GM12878 (cell line): Measurements from ENCODE around the gene ARHGAP9. TPM values are rescaled to one million over a fixed set of nuclear protein-coding genes. Genes with fewer than 3 reads are reported as not detected.

ENCODE experiments used
- BMI1 ChIP-seq: fragments of 450-650 bp; IDR thresholded peaks from 2 replicates; pipeline ENCODE4 v1.6.1; 2016; ENCODE audit warnings: mild to moderate bottlenecking, moderate library complexity, borderline replicate concordance
- CBFB ChIP-seq: IDR thresholded peaks from 2 replicates; pipeline ENCODE4 v1.6.1; 2016; ENCODE audit warnings: antibody characterized with exemption, low read depth
- ESRRA ChIP-seq: IDR thresholded peaks from 2 replicates; pipeline ENCODE4 v1.6.1; 2012; ENCODE audit warnings: mild to moderate bottlenecking, low read length, improper control_type of control experiment
- JUNB ChIP-seq: IDR thresholded peaks from 2 replicates; pipeline ENCODE4 v1.6.1; 2016; ENCODE audit warnings: antibody characterized with exemption, mild to moderate bottlenecking
- KAT2A ChIP-seq: conservative IDR thresholded peaks from 2 replicates; pipeline ENCODE4 v1.6.1; 2011; ENCODE audit warnings: low read depth, low read length; ENCODE audit not compliant: control insufficient read depth
- KLF5 ChIP-seq: fragments of 450-650 bp; IDR thresholded peaks from 2 replicates; pipeline ENCODE4 v1.6.1; 2014; ENCODE audit warnings: mild to moderate bottlenecking; ENCODE audit not compliant: partially characterized antibody
- LARP7 ChIP-seq: fragments of 450-650 bp; IDR thresholded peaks from 2 replicates; pipeline ENCODE4 v1.6.1; 2017; ENCODE audit warnings: mild to moderate bottlenecking
- NFIC ChIP-seq: IDR thresholded peaks from 2 replicates; pipeline ENCODE4 v1.6.1; 2012; ENCODE audit warnings: low read depth, mild to moderate bottlenecking, inconsistent platforms, low read length, moderate library complexity
- NFYB ChIP-seq: IDR thresholded peaks from 2 replicates; pipeline ENCODE4 v1.6.1; 2011; ENCODE audit warnings: low read depth, mild to moderate bottlenecking, low read length, improper control_type of control experiment, moderate library complexity; ENCODE audit not compliant: insufficient read depth
- NR2F1 ChIP-seq: fragments of 450-650 bp; conservative IDR thresholded peaks from 2 replicates; pipeline ENCODE4 v1.6.1; 2017; ENCODE audit warnings: mild to moderate bottlenecking
- PML ChIP-seq: IDR thresholded peaks from 2 replicates; pipeline ENCODE4 v1.6.1; 2012; ENCODE audit warnings: low read length, inconsistent platforms
- POLR2A ChIP-seq: IDR thresholded peaks from 2 replicates; pipeline ENCODE4 v1.6.1; 2011; ENCODE audit warnings: low read depth, mild to moderate bottlenecking, low read length
- POLR2AphosphoS2 ChIP-seq: IDR thresholded peaks from 2 replicates; pipeline ENCODE4 v1.6.1; 2011; ENCODE audit warnings: low read depth, mild to moderate bottlenecking, low read length, improper control_type of control experiment, moderate library complexity
- POU2F2 ChIP-seq: IDR thresholded peaks from 3 replicates; pipeline ENCODE4 v1.6.1; 2011; ENCODE audit warnings: low read depth, mild to moderate bottlenecking, low read length, borderline replicate concordance
- RELA ChIP-seq: fragments of 450-650 bp; IDR thresholded peaks from 2 replicates; pipeline ENCODE4 v1.8.0; 2014; ENCODE audit warnings: borderline replicate concordance; ENCODE audit not compliant: partially characterized antibody
- SMAD5 ChIP-seq: IDR thresholded peaks from 2 replicates; pipeline ENCODE4 v1.6.1; 2016; ENCODE audit warnings: antibody characterized with exemption, low read depth
- SREBF2 ChIP-seq: IDR thresholded peaks from 2 replicates; pipeline ENCODE4 v1.6.1; 2012; ENCODE audit warnings: mild to moderate bottlenecking, low read length
- TBL1XR1 ChIP-seq: IDR thresholded peaks from 2 replicates; pipeline ENCODE4 v1.6.1; 2012; ENCODE audit warnings: low read depth, low read length, improper control_type of control experiment
- polyA plus RNA-seq, 11 experiments: library from polyadenylated mRNA; depleted of rRNA in 4 of 11; unstranded in 6 of 11; stranded (reverse) in 5 of 11; fragments of >200 nt; fragmentation: Nextera tagmentation in 4 of 11; fragmentation: Illumina TruSeq in 1 of 11; extraction: Ambion mirVana in 4 of 11; extraction: Trizol in 1 of 11; gene quantifications; 1 replicate in 1 of 11; 2 replicates in 10 of 11; pipeline versions ENCODE4 v1.2.1 to v1.2.3, GENCODE V29; 2011 to 2016; ENCODE audit warnings: inconsistent platforms in 2 of 11, missing spikeins in 2 of 11, low read depth in 1 of 11
- total RNA-seq, 4 experiments: library from RNA; depleted of rRNA in 3 of 4; stranded (reverse); fragments of >200 nt in 3 of 4; fragmentation: Illumina TruSeq in 1 of 4; extraction: Trizol in 1 of 4; gene quantifications; 2 replicates each; pipeline versions ENCODE4 v1.2.1 to v1.2.3, GENCODE V29; 2013 to 2021
- TF ChIP-seq, protein P1 (sequence below): IDR thresholded peaks from 2 replicates; pipeline ENCODE4 v1.6.1; 2012; ENCODE audit warnings: low read depth, low read length, improper control_type of control experiment
- TF ChIP-seq, protein P2 (sequence below): fragments of 450-650 bp; formaldehyde crosslinking; IDR thresholded peaks from 2 replicates; pipeline ENCODE4 v1.4.0; 2020; ENCODE audit warnings: mild to moderate bottlenecking, moderate library complexity
- TF ChIP-seq, protein P3 (sequence below): fragments of 450-650 bp; IDR thresholded peaks from 2 replicates; pipeline ENCODE4 v1.6.1; 2018; ENCODE audit warnings: mild to moderate bottlenecking, low read depth, moderate library complexity; ENCODE audit not compliant: partially characterized antibody
- TF ChIP-seq, protein P4 (sequence below): fragments of 450-650 bp; IDR thresholded peaks from 2 replicates; pipeline ENCODE4 v1.6.1; 2017; ENCODE audit warnings: mild to moderate bottlenecking, low read depth, inconsistent platforms; ENCODE audit not compliant: poor library complexity, severe bottlenecking

The ARHGAP9 gene
- total and polyA plus RNA-seq, 10 of the 15 experiments (the other 5 are each of a cell fraction or from before 2014, with no cell fraction given): 19.5 to 102 (median 76.8) TPM

DNA sequence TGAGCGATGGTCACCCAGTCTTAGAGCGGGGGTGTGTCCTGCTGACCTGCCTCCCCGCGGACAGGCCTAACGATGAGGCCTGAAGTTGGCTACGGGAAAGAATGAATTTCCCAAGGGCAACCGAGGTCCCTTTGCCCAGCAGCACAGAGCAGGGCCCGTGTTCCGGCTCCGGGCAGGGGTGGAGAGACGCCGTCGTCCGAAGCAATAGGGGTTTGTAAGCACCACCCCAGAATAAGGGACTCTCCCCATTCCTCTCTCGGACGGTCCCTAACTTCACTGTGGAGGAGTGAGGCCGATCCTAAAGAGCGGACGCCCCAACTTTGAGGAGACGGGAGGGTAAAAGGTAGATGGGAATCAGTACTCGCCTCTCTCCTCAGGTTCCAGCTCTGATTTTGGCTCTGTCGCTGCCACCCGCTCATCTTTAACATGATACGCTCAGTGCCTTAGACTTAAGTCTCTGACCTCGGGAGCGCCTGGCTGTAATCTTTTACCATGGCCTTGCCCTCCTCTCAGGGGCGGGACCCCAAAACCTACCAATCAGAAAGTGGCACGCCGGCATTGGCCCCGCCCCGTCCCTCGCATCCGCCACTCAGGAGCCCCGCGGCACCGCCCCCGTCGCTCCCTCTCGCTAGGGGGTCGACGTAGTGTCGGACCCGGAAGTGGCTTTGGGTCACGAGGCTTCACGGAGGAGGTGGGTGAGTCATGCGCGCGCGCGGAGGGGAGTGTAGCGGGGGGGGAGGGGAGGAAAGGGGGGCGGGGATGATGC is 40.6 kb upstream of the ARHGAP9 start, which contains the start of gene DDIT3 (continued):
- TF ChIP-seq, protein P1, sequence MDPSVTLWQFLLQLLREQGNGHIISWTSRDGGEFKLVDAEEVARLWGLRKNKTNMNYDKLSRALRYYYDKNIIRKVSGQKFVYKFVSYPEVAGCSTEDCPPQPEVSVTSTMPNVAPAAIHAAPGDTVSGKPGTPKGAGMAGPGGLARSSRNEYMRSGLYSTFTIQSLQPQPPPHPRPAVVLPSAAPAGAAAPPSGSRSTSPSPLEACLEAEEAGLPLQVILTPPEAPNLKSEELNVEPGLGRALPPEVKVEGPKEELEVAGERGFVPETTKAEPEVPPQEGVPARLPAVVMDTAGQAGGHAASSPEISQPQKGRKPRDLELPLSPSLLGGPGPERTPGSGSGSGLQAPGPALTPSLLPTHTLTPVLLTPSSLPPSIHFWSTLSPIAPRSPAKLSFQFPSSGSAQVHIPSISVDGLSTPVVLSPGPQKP: peak; percentile 34; the same call in 1 of the 2 replicates
- peak; percentile 16 for TF ChIP-seq RELA
- peak; percentile 79 for TF ChIP-seq NFYB
- peak; percentile 91 for TF ChIP-seq POLR2A
- TF ChIP-seq PML: peak; percentile 99
- TF ChIP-seq, protein P2, sequence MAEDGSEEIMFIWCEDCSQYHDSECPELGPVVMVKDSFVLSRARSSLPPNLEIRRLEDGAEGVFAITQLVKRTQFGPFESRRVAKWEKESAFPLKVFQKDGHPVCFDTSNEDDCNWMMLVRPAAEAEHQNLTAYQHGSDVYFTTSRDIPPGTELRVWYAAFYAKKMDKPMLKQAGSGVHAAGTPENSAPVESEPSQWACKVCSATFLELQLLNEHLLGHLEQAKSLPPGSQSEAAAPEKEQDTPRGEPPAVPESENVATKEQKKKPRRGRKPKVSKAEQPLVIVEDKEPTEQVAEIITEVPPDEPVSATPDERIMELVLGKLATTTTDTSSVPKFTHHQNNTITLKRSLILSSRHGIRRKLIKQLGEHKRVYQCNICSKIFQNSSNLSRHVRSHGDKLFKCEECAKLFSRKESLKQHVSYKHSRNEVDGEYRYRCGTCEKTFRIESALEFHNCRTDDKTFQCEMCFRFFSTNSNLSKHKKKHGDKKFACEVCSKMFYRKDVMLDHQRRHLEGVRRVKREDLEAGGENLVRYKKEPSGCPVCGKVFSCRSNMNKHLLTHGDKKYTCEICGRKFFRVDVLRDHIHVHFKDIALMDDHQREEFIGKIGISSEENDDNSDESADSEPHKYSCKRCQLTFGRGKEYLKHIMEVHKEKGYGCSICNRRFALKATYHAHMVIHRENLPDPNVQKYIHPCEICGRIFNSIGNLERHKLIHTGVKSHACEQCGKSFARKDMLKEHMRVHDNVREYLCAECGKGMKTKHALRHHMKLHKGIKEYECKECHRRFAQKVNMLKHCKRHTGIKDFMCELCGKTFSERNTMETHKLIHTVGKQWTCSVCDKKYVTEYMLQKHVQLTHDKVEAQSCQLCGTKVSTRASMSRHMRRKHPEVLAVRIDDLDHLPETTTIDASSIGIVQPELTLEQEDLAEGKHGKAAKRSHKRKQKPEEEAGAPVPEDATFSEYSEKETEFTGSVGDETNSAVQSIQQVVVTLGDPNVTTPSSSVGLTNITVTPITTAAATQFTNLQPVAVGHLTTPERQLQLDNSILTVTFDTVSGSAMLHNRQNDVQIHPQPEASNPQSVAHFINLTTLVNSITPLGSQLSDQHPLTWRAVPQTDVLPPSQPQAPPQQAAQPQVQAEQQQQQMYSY (CRISPR knock-in tag): no peak
- TF ChIP-seq JUNB: peak; percentile 87
- TF ChIP-seq TBL1XR1: 0 out of 2 replicates have a peak, but pooled peaks have one; percentile 54
- TF ChIP-seq, protein P3, sequence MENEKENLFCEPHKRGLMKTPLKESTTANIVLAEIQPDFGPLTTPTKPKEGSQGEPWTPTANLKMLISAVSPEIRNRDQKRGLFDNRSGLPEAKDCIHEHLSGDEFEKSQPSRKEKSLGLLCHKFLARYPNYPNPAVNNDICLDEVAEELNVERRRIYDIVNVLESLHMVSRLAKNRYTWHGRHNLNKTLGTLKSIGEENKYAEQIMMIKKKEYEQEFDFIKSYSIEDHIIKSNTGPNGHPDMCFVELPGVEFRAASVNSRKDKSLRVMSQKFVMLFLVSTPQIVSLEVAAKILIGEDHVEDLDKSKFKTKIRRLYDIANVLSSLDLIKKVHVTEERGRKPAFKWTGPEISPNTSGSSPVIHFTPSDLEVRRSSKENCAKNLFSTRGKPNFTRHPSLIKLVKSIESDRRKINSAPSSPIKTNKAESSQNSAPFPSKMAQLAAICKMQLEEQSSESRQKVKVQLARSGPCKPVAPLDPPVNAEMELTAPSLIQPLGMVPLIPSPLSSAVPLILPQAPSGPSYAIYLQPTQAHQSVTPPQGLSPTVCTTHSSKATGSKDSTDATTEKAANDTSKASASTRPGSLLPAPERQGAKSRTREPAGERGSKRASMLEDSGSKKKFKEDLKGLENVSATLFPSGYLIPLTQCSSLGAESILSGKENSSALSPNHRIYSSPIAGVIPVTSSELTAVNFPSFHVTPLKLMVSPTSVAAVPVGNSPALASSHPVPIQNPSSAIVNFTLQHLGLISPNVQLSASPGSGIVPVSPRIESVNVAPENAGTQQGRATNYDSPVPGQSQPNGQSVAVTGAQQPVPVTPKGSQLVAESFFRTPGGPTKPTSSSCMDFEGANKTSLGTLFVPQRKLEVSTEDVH: peak; percentile 24
- TF ChIP-seq POU2F2: peak; percentile 98
- TF ChIP-seq SREBF2: no peak
- no peak for TF ChIP-seq KAT2A
- TF ChIP-seq LARP7: peak; percentile 87; the same call in 1 of the 2 replicates
- TF ChIP-seq ESRRA: peak; percentile 15; the same call in 1 of the 2 replicates
- TF ChIP-seq SMAD5: peak; percentile 98
- peak; percentile 94 for TF ChIP-seq NR2F1
- peak; percentile 95 for TF ChIP-seq CBFB
- peak; percentile 91 for TF ChIP-seq KLF5
- peak; percentile 99 for TF ChIP-seq POLR2AphosphoS2
- no peak; the same call in 1 of the 2 replicates for TF ChIP-seq NFIC
- TF ChIP-seq, protein P4, sequence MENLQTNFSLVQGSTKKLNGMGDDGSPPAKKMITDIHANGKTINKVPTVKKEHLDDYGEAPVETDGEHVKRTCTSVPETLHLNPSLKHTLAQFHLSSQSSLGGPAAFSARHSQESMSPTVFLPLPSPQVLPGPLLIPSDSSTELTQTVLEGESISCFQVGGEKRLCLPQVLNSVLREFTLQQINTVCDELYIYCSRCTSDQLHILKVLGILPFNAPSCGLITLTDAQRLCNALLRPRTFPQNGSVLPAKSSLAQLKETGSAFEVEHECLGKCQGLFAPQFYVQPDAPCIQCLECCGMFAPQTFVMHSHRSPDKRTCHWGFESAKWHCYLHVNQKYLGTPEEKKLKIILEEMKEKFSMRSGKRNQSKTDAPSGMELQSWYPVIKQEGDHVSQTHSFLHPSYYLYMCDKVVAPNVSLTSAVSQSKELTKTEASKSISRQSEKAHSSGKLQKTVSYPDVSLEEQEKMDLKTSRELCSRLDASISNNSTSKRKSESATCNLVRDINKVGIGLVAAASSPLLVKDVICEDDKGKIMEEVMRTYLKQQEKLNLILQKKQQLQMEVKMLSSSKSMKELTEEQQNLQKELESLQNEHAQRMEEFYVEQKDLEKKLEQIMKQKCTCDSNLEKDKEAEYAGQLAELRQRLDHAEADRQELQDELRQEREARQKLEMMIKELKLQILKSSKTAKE: peak; percentile 65
- no peak for TF ChIP-seq BMI1
